GM12878 (cell line): ENCODE data around the gene CARHSP1.

Experiments used
- BHLHE40 ChIP-seq, 2 experiments: fragments of 450-650 bp in 1 of 2; IDR thresholded peaks; 2 replicates each; pipeline ENCODE4 v1.6.1; 2011 to 2017; ENCODE audit warnings: low read depth in 2 of 2, borderline replicate concordance in 1 of 2, improper control_type of control experiment in 1 of 2, low read length in 1 of 2, mild to moderate bottlenecking in 1 of 2
- CBX5 ChIP-seq: sonication (generic); IDR thresholded peaks from 2 replicates; pipeline ENCODE4 v1.6.1; 2016; ENCODE audit warnings: low read depth, moderate library complexity, mild to moderate bottlenecking, inconsistent platforms
- CTCF ChIP-seq, 3 experiments: IDR thresholded peaks in 2 of 3; conservative IDR thresholded peaks in 1 of 3; 2 replicates each; pipeline ENCODE4 v1.5.1; 2011; ENCODE audit warnings: low read depth in 3 of 3, low read length in 3 of 3, mild to moderate bottlenecking in 3 of 3, control low read depth in 2 of 3, moderate library complexity in 2 of 3, inconsistent platforms in 1 of 3, mixed read lengths in 1 of 3; ENCODE audit not compliant: control insufficient read depth in 2 of 3, insufficient read depth in 1 of 3; ENCODE audit errors: extremely low read depth in 1 of 3
- EP300 ChIP-seq, 2 experiments: fragments of 150-350 bp in 1 of 2; IDR thresholded peaks; 2 replicates each; pipeline ENCODE4 v1.6.1; 2011 to 2012; ENCODE audit warnings: low read depth in 2 of 2, low read length in 2 of 2, borderline replicate concordance in 1 of 2, improper control_type of control experiment in 1 of 2, inconsistent platforms in 1 of 2; ENCODE audit not compliant: control insufficient read depth in 1 of 2
- EZH2 ChIP-seq: IDR thresholded peaks from 2 replicates; pipeline ENCODE4 v1.6.1; 2012; ENCODE audit warnings: low read depth, mild to moderate bottlenecking, control low read depth, inconsistent platforms, low read length, borderline replicate concordance; ENCODE audit not compliant: control insufficient read depth
- JUNB ChIP-seq: IDR thresholded peaks from 2 replicates; pipeline ENCODE4 v1.6.1; 2016; ENCODE audit warnings: antibody characterized with exemption, mild to moderate bottlenecking
- PBX3 ChIP-seq: IDR thresholded peaks from 2 replicates; pipeline ENCODE4 v1.6.1; 2011; ENCODE audit warnings: mild to moderate bottlenecking, low read depth, low read length, moderate library complexity; ENCODE audit not compliant: insufficient replicate concordance
- POLR2A ChIP-seq: IDR thresholded peaks from 2 replicates; pipeline ENCODE4 v1.6.1; 2011; ENCODE audit warnings: low read depth, mild to moderate bottlenecking, low read length
- POLR2AphosphoS5 ChIP-seq: IDR thresholded peaks from 2 replicates; pipeline ENCODE4 v1.6.1; 2011; ENCODE audit warnings: mild to moderate bottlenecking, low read length, inconsistent platforms
- TAF1 ChIP-seq: IDR thresholded peaks from 2 replicates; pipeline ENCODE4 v1.6.1; 2011; ENCODE audit warnings: mild to moderate bottlenecking, low read depth, low read length, borderline replicate concordance
- USF1 ChIP-seq: IDR thresholded peaks from 2 replicates; pipeline ENCODE4 v1.6.1; 2011; ENCODE audit warnings: borderline replicate concordance, low read depth, mild to moderate bottlenecking, moderate library complexity, mixed read lengths, low read length; ENCODE audit not compliant: insufficient read depth; ENCODE audit errors: extremely low read length

- TF ChIP-seq POLR2A (no peak), POLR2AphosphoS5 (no peak), JUNB (no peak), PBX3 (no peak), CTCF (IDR thresholded peaks at IDR 0.05 in 2 of 3, conservative IDR thresholded peaks at IDR 0.05 in 1 of 3; ENCODE audit: control insufficient read depth in 2 of 3, extremely low read depth in 1 of 3, insufficient read depth in 1 of 3, low read depth in 3 of 3, low read length in 3 of 3) (no peak), EZH2 (no peak), EP300 (IDR thresholded peaks at IDR 0.05; ENCODE audit: borderline replicate concordance in 1 of 2, control insufficient read depth in 1 of 2, low read depth in 2 of 2, low read length in 2 of 2) (no peak), TAF1 (no peak), USF1 (no peak), CBX5 (no peak), BHLHE40 (IDR thresholded peaks at IDR 0.05; ENCODE audit: borderline replicate concordance in 1 of 2, low read depth in 2 of 2, low read length in 1 of 2) (no peak)
These were observed 15.2 kb downstream of the CARHSP1 start for GRCh38 chr16:8853611-8854010.
